Psoas muscle (tissue), 8 donors: ENCODE measurements around the gene MAML3. TPM values are rescaled to one million over a fixed set of nuclear protein-coding genes. Genes with fewer than 3 reads are reported as not detected.

Experiments
- ATAC-seq, 4 donors: fragments of 200-7000 bp; cut with Tn5 transposase; one replicate each; pipeline ENCODE4 v1.9.1; 2020; ENCODE audit warnings: moderate library complexity in 3 of 4, mild to moderate bottlenecking in 2 of 4
- DNase-seq, 2 donors: peaks; one replicate each; pipeline ENCODE4 v3.0.0-alpha.2; 2020
- H3K27ac ChIP-seq: fragments of 200-600 bp; one replicate; pipeline ENCODE4 v1.8.0; 2022
- H3K27me3 ChIP-seq, 3 donors: fragments of 200-600 bp in 1 of 3; one replicate each; pipeline versions ENCODE4 v1.6.1 to v1.8.0; 2013 to 2022; ENCODE audit warnings: low read length in 2 of 3, mild to moderate bottlenecking in 2 of 3, moderate library complexity in 1 of 3; ENCODE audit not compliant: insufficient read depth in 3 of 3
- H3K36me3 ChIP-seq, 2 donors: fragments of 200-600 bp in 1 of 2; one replicate each; pipeline versions ENCODE4 v1.6.1 to v1.8.0; 2013 to 2022; ENCODE audit warnings: low read depth in 1 of 2, mild to moderate bottlenecking in 1 of 2, moderate library complexity in 1 of 2; ENCODE audit not compliant: insufficient read depth in 1 of 2
- H3K4me1 ChIP-seq: fragments of 200-600 bp; one replicate; pipeline ENCODE4 v1.8.0; 2022
- H3K4me3 ChIP-seq: fragments of 200-600 bp; one replicate; pipeline ENCODE4 v1.8.0; 2022; ENCODE audit warnings: mild to moderate bottlenecking
- H3K9me3 ChIP-seq: fragments of 200-600 bp; one replicate; pipeline ENCODE4 v1.8.0; 2022
- WGBS, 3 donors: extraction: QIAGEN DNeasy Blood & Tissue Kit; methylation state at CpG; one replicate each; pipeline versions ENCODE4 v1.1.6 to v1.1.7; 2013; 5-methylcytosine and 5-hydroxymethylcytosine counted together
- intact Hi-C, 2 donors: fragments of 100-400 bp; cut with DNase I; formaldehyde crosslinking; loops; one replicate each; pipeline versions ENCODE4 v1.11.0 to v1.14.2; 2022
- polyA plus RNA-seq, 3 donors: library from polyadenylated mRNA; stranded (reverse); fragments of 200-250 nt; gene quantifications; one replicate each; pipeline ENCODE4 v1.2.3, GENCODE V29; 2013
- total RNA-seq, 4 donors: library from RNA; stranded (reverse); fragmentation: NEBNext Ultra II Directional in 2 of 4; extraction: Animal tissue kit (Norgen Biotek cat#: 25700) in 2 of 4; gene quantifications; one replicate each; pipeline versions ENCODE4 v1.2.1 to v1.2.4, GENCODE V29; 2021 to 2023
- TF ChIP-seq, protein P1 (sequence below): fragments of 200-600 bp; IDR thresholded peaks from one replicate; pipeline ENCODE4 v1.8.0; 2022; ENCODE audit warnings: antibody characterized with exemption
- donor health status: healthy with polysubstance abuse.
- donor health status: DM: no; HTN: no; CAD: no; lungs with moderate emphysema.
- donor health status: Bipolar disorder and iron deficiency.
- donor health status: healthy.
- donor health status: DM: yes; HTN: yes; CAD: no.
- donor health status: DM: no; HTN: no; CAD: no.
- donor health status: DM: no; HTN: no; CAD: no.
- donor health status: DM: yes; HTN: yes; CAD: no.

The MAML3 gene
- total and polyA plus RNA-seq, 7 donors = 0.43 to 2.7 (median 0.74) TPM

- WGBS, 3 donors = 64 to 70% (median 69%) methylated on average over 21 of the region's 21 CpGs
- intact Hi-C loops = no loop called here
These were observed 320.7 kb downstream of the MAML3 start for GRCh38 chr4:139833151-139833910.

GRCh38 chr4:139828966-139829664, 324.9 kb downstream of the MAML3 start:
- TF ChIP-seq, protein P1, sequence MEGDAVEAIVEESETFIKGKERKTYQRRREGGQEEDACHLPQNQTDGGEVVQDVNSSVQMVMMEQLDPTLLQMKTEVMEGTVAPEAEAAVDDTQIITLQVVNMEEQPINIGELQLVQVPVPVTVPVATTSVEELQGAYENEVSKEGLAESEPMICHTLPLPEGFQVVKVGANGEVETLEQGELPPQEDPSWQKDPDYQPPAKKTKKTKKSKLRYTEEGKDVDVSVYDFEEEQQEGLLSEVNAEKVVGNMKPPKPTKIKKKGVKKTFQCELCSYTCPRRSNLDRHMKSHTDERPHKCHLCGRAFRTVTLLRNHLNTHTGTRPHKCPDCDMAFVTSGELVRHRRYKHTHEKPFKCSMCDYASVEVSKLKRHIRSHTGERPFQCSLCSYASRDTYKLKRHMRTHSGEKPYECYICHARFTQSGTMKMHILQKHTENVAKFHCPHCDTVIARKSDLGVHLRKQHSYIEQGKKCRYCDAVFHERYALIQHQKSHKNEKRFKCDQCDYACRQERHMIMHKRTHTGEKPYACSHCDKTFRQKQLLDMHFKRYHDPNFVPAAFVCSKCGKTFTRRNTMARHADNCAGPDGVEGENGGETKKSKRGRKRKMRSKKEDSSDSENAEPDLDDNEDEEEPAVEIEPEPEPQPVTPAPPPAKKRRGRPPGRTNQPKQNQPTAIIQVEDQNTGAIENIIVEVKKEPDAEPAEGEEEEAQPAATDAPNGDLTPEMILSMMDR = no peak

More at GRCh38 chr4:139833151-139833910, 320.7 kb downstream of the MAML3 start:
- H3K27ac ChIP-seq = no peak overlapping the region
- no peaks in the 10 kb centered on the region for H3K4me1 ChIP-seq
- H3K4me3 ChIP-seq = no peak overlapping the region
- H3K27me3 ChIP-seq = no peaks in the 10 kb centered on the region
- no peaks in the 10 kb centered on the region for H3K36me3 ChIP-seq
- no peaks in the 10 kb centered on the region for H3K9me3 ChIP-seq
- TF ChIP-seq, protein P1 = no peak
- no peak for DNase-seq
- no peak for ATAC-seq

GRCh38 chr4:139826426-139826825, 327.6 kb downstream of the MAML3 start:
- TF ChIP-seq, protein P1 = no peak
- peak in 1 of 4 donors; percentile 13 for ATAC-seq
- H3K36me3 ChIP-seq = no peaks in the 10 kb centered on the region
- no peak overlapping the region for H3K27ac ChIP-seq
- no peaks in the 10 kb centered on the region for H3K9me3 ChIP-seq
- H3K27me3 ChIP-seq = no peaks in the 10 kb centered on the region
- WGBS, 3 donors = 80 to 95% (median 93%) methylated on average over 8 of the region's 8 CpGs
- H3K4me3 ChIP-seq = no peak overlapping the region
- peaks cover 6% of the 10 kb centered on the region for H3K4me1 ChIP-seq
- no peak for DNase-seq
- intact Hi-C loops = no loop called here

More at GRCh38 chr4:139828966-139829664, 324.9 kb downstream of the MAML3 start:
- Histone ChIP-seq H3K27me3 (no peaks in the 10 kb centered on the region), H3K9me3 (no peaks in the 10 kb centered on the region), H3K36me3 (no peaks in the 10 kb centered on the region), H3K4me3 (no peak overlapping the region), H3K27ac (no peak overlapping the region), H3K4me1 (peaks cover 6% of the 10 kb centered on the region)
- intact Hi-C loops = no loop called here
- 77 to 84% (median 81%) methylated on average over 7 of the region's 7 CpGs for WGBS, 3 donors
- ATAC-seq (no peak), DNase-seq (no peak)

DNA sequence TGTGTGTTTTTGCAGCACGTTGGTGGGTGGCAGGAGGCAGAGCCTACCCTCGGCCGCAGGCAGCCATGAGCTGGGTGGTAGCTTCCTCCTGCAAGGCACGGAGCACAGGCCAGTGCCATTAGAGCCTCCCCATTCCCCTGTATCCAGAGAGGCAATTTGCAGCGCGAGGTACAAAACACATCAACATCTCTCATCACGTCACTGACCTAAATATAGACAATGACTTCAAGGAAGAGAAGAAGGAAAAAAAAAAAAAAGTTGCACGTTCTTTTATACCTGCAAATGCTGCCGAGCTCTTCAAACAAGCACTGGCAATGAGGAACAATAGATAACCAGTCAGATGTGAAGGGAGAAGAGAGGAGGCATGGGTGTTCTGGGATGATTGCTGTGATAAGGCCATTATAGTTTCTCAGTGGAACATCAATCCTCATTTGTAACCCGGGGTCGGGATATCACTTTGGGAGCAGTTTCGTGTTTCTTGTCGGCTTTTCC, 328.4 kb downstream of the MAML3 start:
- TF ChIP-seq, protein P1 = no peak
- H3K9me3 ChIP-seq = no peaks in the 10 kb centered on the region
- 42 to 47% (median 46%) methylated on average over 13 of the region's 13 CpGs for WGBS, 3 donors
- DNase-seq (no peak), ATAC-seq (peak; percentile 71 to 90 (median 84))
- H3K27me3 ChIP-seq = no peaks in the 10 kb centered on the region
- intact Hi-C loops = no loop called here
- no peak overlapping the region for H3K4me3 ChIP-seq
- H3K27ac ChIP-seq = no peak overlapping the region
- H3K4me1 ChIP-seq = peaks cover 6% of the 10 kb centered on the region
- no peaks in the 10 kb centered on the region for H3K36me3 ChIP-seq
